ENCODE data around the gene PDCD2.
"Not testable (repeated sequence)": the region's sequence is repeated elsewhere in the genome, so short reads cannot be mapped to it uniquely, and the experiment has no call there.

The PDCD2 gene

GRCh38 chr6:170584181-170584953, at the start of gene PDCD2:
TSS of gene PDCD2 (minus strand) at chr6:170584637. CDS start at chr6:170584581, 56 bp downstream.
- DNase-seq, result peak; percentile 96 to 97

GRCh38 chr6:170616020-170616554, 31.6 kb upstream of the PDCD2 start:
- not testable (repeated sequence) for DNase-seq

- not testable (repeated sequence) for DNase-seq
These were observed 27.9 kb upstream of the PDCD2 start for GRCh38 chr6:170612256-170612804.

GRCh38 chr6:170609225-170609624, 24.8 kb upstream of the PDCD2 start:
- DNase-seq, result not testable (repeated sequence)

GRCh38 chr6:170605574-170606259, 21.3 kb upstream of the PDCD2 start:
- DNase-seq, result no peak

GRCh38 chr6:170597278-170597677, 12.8 kb upstream of the PDCD2 start:
- DNase-seq, result no peak

DNA sequence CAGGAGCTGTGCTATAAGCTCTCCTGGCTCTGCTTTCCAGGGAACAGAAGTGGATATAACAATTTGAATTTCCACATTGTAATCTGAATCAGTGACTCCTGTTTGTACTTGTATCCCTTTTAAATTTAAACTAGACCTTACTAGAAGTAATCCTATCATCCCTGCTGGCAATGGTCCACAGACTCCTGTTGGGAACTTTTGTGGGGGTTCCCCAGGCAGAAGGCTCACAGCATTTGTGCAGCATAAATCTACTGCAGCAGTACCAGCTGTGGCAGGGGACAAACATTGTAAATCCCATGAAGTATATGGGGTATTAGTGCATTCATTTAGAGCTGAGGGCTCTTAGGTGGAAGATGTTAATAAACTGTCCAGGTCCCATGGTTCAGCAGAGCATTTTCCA, 12.0 kb upstream of the PDCD2 start:
- no peak for DNase-seq

- DNase-seq, result no peak
These were observed 6.3 kb upstream of the PDCD2 start for GRCh38 chr6:170590725-170591124.

- DNase-seq, result peak in 1 of 2 experiments; percentile 39
These were observed 589 bp upstream of the PDCD2 start for GRCh38 chr6:170584954-170585498.

DNA sequence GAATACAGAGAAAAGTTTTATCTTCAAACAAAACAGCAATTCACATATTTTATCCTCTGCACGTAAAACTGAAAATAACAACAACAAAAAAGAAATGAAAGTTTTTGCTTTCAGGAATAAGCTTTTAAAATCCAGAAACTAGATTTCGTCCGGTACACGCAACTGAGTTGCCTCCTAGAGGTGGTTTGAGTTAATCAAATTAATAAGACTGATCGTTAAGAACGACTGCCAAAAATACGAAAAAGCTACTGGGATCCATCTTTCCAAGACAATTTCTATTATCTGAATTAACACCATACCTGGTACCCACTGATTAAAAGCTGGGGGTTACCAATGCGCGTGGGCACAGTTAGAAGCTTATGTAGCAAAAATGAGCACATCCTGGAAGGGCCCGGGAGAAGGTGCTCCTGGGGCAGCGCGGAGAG, 669 bp downstream of the PDCD2 start:
- peak; percentile 53 to 54 for DNase-seq

GRCh38 chr6:170578909-170579308, 5.5 kb downstream of the PDCD2 start:
- no peak for DNase-seq

DNA sequence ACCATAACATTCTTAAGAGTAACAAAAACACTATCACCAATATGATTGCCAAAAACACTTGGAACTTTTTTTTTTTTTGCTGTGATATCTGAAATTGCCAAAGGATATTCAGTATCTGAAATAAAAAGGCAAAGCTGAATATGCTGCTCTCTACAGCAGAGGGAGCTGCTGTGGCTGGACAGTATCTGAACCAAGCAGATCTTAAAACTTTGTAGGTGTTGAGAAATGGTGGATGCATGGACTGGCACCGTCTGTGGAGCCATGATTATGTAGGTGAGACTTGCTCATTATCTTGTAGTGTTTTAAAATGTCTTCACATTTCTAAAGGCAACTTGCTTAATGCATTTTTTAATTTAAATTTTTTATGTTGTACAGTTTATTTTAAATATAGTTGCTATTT, 9.2 kb downstream of the PDCD2 start:
- no peak for DNase-seq

DNA sequence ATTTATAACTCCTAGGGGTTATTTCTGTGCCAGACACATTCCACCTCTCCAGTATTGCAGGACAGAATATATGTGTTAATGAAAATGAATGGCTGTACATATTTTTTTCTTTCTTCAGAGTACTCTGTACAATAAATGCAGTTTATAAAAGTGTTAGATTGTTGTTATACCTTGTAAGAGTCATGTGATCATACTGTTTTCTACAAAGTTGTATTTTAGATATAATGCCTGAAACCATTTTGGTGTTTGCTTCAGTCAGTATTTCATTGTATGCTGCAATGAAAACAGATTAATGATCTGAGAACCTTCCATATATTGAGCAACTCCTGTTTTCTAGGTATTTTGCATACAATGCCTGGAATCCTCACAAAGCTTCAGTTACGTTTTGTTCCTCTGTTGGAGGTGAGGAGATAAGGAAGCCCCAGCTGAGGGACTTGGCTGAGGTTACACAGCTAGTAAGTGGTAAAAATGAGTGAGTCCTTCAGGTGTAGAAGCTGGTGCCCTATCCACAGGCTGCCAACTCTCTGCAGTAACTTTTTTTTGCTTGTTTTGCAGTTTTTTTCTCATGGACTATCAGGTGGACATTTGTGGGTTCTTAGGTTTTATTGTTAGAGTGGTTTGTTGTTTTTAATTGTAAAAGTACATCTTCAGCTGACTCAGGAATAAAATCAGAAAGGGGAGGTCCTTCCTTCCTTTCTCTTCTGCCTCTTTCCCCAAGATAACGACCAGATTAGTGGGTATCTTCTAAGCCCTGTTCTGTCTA, 11.6 kb downstream of the PDCD2 start:
- no peak for DNase-seq

GRCh38 chr6:170564936-170565530, 19.4 kb downstream of the PDCD2 start:
- DNase-seq, result no peak

DNA sequence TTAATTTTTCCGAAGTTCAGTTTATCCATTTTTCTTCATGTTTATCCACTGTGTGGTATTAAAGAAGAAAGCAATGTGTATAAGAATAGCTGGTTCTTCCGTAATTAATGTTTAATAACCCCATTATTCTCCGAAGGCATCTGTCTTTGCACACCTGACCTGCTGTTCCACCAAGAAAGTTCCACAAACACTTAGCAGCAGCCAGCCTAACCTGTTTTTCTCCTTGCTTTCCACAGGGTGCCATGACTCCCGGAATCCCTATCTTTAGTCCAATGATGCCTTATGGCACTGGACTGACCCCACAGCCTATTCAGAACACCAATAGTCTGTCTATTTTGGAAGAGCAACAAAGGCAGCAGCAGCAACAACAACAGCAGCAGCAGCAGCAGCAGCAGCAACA, 22.9 kb downstream of the PDCD2 start:
- DNase-seq, result no peak

- DNase-seq, result no peak
These were observed 29.1 kb downstream of the PDCD2 start for GRCh38 chr6:170555305-170555704.

DNA sequence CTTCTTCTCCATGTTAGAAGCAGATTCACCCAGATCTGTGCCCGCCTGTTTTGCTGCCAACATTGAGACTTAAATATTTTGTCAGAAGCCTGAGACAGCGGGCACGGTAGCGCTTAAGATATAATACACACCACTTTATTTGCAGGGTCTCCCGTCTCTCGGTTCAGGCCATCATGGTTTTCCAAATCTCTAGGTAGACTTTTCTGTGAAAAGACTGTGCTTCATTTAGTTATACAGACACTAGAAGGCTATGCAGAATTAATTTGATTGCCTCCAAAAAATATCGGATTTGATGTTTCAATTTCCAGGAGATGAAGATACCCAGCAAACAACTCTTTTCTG, 29.7 kb downstream of the PDCD2 start:
- no peak for DNase-seq

GRCh38 chr6:170554013-170554795, 30.2 kb downstream of the PDCD2 start, which contains the start of gene TBP:
TSS of gene TBP (plus strand) at chr6:170554369. CDS start at chr6:170557030, 2,661 bp downstream.
- DNase-seq, result peak; percentile 99

DNA sequence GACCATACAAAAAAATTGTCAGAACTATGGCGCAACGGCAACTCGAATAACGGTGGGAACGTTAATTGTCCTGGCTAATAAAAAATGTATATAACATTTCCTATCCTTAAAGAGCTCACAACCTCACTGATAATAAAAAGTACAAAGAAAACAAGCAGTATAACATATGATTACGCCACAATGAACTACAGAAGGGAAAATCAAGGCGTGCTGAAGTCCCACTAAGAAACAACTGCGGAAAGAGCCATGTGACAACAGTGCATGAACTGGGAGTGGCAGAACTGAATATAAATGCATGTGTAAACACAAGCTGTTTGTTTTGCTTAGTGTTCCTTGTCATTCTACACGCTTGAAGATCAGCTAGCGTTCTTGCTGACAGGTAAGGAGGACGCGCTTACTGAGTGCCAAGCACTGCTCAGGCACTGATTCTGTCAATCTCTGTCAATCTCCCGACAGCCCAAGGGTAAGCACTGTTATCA, 30.9 kb downstream of the PDCD2 start:
- peak; percentile 59 to 75 for DNase-seq

GRCh38 chr6:170552765-170553533, 31.5 kb downstream of the PDCD2 start, which contains the start of gene PSMB1:
TSS of gene PSMB1 (minus strand) at chr6:170553307. CDS start at chr6:170553242, 65 bp downstream.
- peak; percentile 89 to 90 for DNase-seq

All from AML-193 (cell line).